A549 (cell line): ENCODE measurements around the gene SYNE3.

Experiments
- CHD4 ChIP-seq: fragments of 200-600 bp; sonication (generic); IDR thresholded peaks from 2 replicates; pipeline ENCODE4 v1.6.1; 2016; ENCODE audit warnings: antibody characterized with exemption, mild to moderate bottlenecking, borderline replicate concordance
- MYC ChIP-seq: IDR thresholded peaks from 2 replicates; pipeline ENCODE4 v1.6.1; 2012; ENCODE audit warnings: mild to moderate bottlenecking, inconsistent platforms, low read length, improper control_type of control experiment, borderline replicate concordance
- POLR2A ChIP-seq: IDR thresholded peaks from 2 replicates; pipeline ENCODE4 v1.6.1; 2012; ENCODE audit warnings: mild to moderate bottlenecking, low read length
- TF ChIP-seq, protein P1 (sequence below): fragments of >200 bp; sonication (Bioruptor Twin); formaldehyde crosslinking; IDR thresholded peaks from 3 replicates; pipeline ENCODE4 v1.5.1; 2016

DNA sequence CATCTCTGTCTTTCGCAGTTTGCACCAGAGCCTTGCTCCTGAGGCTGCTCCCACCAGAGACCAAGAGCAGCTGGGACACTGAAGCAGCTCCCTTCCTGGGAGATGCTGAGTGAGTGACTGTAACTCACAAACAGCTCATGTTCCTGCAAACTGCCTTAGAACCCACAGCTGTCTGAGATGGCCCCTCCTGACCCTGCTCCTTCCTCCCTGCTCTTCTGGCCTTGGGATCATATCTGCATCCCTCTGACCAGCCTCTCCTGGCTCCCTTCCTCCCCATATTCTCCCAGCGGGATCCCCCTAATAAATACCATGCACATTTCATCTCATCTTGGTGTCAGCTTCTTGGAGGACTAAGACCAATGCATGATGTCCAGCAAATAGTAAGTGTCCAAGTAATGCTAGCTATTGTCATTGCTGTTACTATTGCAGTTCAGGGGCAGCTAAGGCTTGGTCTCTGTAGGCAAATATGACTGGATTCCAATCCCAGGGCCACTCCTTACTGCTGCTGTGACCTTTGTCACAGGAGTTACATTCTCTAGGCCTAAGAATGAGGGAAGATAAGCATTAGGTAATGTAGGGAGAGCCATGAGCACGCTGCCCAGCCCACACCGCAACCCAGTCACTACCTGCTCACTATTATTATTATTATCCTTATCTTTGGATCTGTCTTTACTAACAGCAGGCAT is 47.9 kb downstream of the SYNE3 start:
- TF ChIP-seq POLR2A (no peak), MYC (no peak), CHD4 (no peak)
- TF ChIP-seq, protein P1, sequence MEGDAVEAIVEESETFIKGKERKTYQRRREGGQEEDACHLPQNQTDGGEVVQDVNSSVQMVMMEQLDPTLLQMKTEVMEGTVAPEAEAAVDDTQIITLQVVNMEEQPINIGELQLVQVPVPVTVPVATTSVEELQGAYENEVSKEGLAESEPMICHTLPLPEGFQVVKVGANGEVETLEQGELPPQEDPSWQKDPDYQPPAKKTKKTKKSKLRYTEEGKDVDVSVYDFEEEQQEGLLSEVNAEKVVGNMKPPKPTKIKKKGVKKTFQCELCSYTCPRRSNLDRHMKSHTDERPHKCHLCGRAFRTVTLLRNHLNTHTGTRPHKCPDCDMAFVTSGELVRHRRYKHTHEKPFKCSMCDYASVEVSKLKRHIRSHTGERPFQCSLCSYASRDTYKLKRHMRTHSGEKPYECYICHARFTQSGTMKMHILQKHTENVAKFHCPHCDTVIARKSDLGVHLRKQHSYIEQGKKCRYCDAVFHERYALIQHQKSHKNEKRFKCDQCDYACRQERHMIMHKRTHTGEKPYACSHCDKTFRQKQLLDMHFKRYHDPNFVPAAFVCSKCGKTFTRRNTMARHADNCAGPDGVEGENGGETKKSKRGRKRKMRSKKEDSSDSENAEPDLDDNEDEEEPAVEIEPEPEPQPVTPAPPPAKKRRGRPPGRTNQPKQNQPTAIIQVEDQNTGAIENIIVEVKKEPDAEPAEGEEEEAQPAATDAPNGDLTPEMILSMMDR: no peak
